H9 (cell line): Measurements from ENCODE around the gene PCGF5. TPM values are rescaled to one million over a fixed set of nuclear protein-coding genes. Genes with fewer than 3 reads are reported as not detected.
A peak's percentile ranks its signal among the peaks of the same experiment; 100 is the strongest.

Experiments
- DNase-seq: peaks from one replicate; pipeline ENCODE4 v3.0.0-alpha.2; 2017
- H2AFZ ChIP-seq: one replicate; pipeline ENCODE4 v1.6.1; 2013; ENCODE audit warnings: mild to moderate bottlenecking, low read length, control low read depth, moderate library complexity
- H2AK5ac ChIP-seq: 2 replicates; pipeline ENCODE4 v1.6.1; 2013; ENCODE audit warnings: low read length, control low read depth, mixed read lengths; ENCODE audit not compliant: insufficient read length
- H2BK120ac ChIP-seq: one replicate; pipeline ENCODE4 v1.6.1; 2013; ENCODE audit warnings: low read depth, mild to moderate bottlenecking, low read length, control low read depth, inconsistent platforms; ENCODE audit not compliant: poor library complexity, severe bottlenecking
- H2BK12ac ChIP-seq: 2 replicates; pipeline ENCODE4 v1.6.1; 2013; ENCODE audit warnings: low read length, control low read depth, mixed read lengths, low read depth; ENCODE audit not compliant: insufficient read length
- H2BK15ac ChIP-seq: 2 replicates; pipeline ENCODE4 v1.6.1; 2013; ENCODE audit warnings: low read depth, low read length, control low read depth
- H2BK20ac ChIP-seq: one replicate; pipeline ENCODE4 v1.6.1; 2013; ENCODE audit warnings: low read depth, mild to moderate bottlenecking, low read length, control low read depth, inconsistent platforms; ENCODE audit not compliant: poor library complexity, severe bottlenecking
- H2BK5ac ChIP-seq: 2 replicates; pipeline ENCODE4 v1.6.1; 2013; ENCODE audit warnings: low read length, control low read depth, mixed read lengths; ENCODE audit not compliant: insufficient read length
- H3K14ac ChIP-seq: 2 replicates; pipeline ENCODE4 v1.6.1; 2013; ENCODE audit warnings: low read length, control low read depth; ENCODE audit not compliant: insufficient read depth
- H3K18ac ChIP-seq: 2 replicates; pipeline ENCODE4 v1.6.1; 2013; ENCODE audit warnings: low read depth, mild to moderate bottlenecking, mixed read lengths, low read length, control low read depth; ENCODE audit not compliant: insufficient read length
- H3K23ac ChIP-seq: 2 replicates; pipeline ENCODE4 v1.6.1; 2013; ENCODE audit warnings: low read length, control low read depth, mixed read lengths, low read depth; ENCODE audit not compliant: insufficient read length
- H3K23me2 ChIP-seq: 2 replicates; pipeline ENCODE4 v1.6.1; 2013; ENCODE audit warnings: low read depth, mild to moderate bottlenecking, mixed read lengths, low read length, control low read depth; ENCODE audit not compliant: insufficient read length, poor library complexity, severe bottlenecking
- H3K27ac ChIP-seq: 2 replicates; pipeline ENCODE4 v1.5.1; 2013; ENCODE audit warnings: low read length, control low read depth, mixed read lengths, low read depth; ENCODE audit not compliant: insufficient read length
- H3K27me3 ChIP-seq: 2 replicates; pipeline ENCODE4 v1.6.1; 2013; ENCODE audit warnings: low read length, control low read depth, inconsistent platforms; ENCODE audit not compliant: insufficient read depth
- H3K4ac ChIP-seq: 2 replicates; pipeline ENCODE4 v1.6.1; 2013; ENCODE audit warnings: low read depth, mild to moderate bottlenecking, control low read depth, inconsistent platforms, low read length, moderate library complexity
- H3K4me1 ChIP-seq: 2 replicates; pipeline ENCODE4 v1.6.1; 2013; ENCODE audit warnings: low read length, control low read depth, inconsistent platforms; ENCODE audit not compliant: insufficient read depth
- H3K4me2 ChIP-seq: 2 replicates; pipeline ENCODE4 v1.6.1; 2013; ENCODE audit warnings: low read length, control low read depth, mixed read lengths; ENCODE audit not compliant: insufficient read length, insufficient read depth
- H3K56ac ChIP-seq: 2 replicates; pipeline ENCODE4 v1.6.1; 2013; ENCODE audit warnings: low read depth, mild to moderate bottlenecking, mixed read lengths, low read length, control low read depth; ENCODE audit not compliant: insufficient read length
- H3K79me1 ChIP-seq: 2 replicates; pipeline ENCODE4 v1.6.1; 2013; ENCODE audit warnings: low read depth, mild to moderate bottlenecking, moderate library complexity, low read length, control low read depth, inconsistent platforms; ENCODE audit not compliant: insufficient read depth, poor library complexity, severe bottlenecking
- H3K79me2 ChIP-seq: 2 replicates; pipeline ENCODE4 v1.6.1; 2013; ENCODE audit warnings: low read length, control low read depth, inconsistent platforms; ENCODE audit not compliant: insufficient read depth
- H3K9ac ChIP-seq: 2 replicates; pipeline ENCODE4 v1.6.1; 2013; ENCODE audit warnings: low read length, control low read depth, mixed read lengths; ENCODE audit not compliant: insufficient read length; ENCODE audit errors: extremely low read depth
- H3K9me3 ChIP-seq: one replicate; pipeline ENCODE4 v1.6.1; 2013; ENCODE audit warnings: low read depth, low read length, inconsistent platforms; ENCODE audit not compliant: control insufficient read depth
- H3T11ph ChIP-seq: one replicate; pipeline ENCODE4 v1.6.1; 2013; ENCODE audit warnings: mild to moderate bottlenecking, low read length, control low read depth, inconsistent platforms
- H4K20me1 ChIP-seq: one replicate; pipeline ENCODE4 v1.6.1; 2013; ENCODE audit not compliant: control insufficient read depth, insufficient read length, insufficient read depth
- H4K5ac ChIP-seq: 2 replicates; pipeline ENCODE4 v1.6.1; 2013; ENCODE audit warnings: low read depth, mild to moderate bottlenecking, mixed read lengths, low read length, control low read depth; ENCODE audit not compliant: insufficient read length
- H4K8ac ChIP-seq: replicated peaks from 2 replicates; pipeline ENCODE4 v1.6.1; 2013; ENCODE audit warnings: low read length, control low read depth, mixed read lengths, low read depth; ENCODE audit not compliant: insufficient read length
- H4K91ac ChIP-seq: 2 replicates; pipeline ENCODE4 v1.6.1; 2013; ENCODE audit warnings: low read depth, mild to moderate bottlenecking, moderate library complexity, mixed read lengths, low read length, control low read depth; ENCODE audit not compliant: insufficient read length
- H3K27ac Mint-ChIP-seq, 3 experiments: 2 replicates in 2 of 3; 3 replicates in 1 of 3; pipeline ENCODE4 v1.8.0; 2020 to 2021; ENCODE audit warnings: mixed read lengths in 3 of 3, mild to moderate bottlenecking in 1 of 3, moderate library complexity in 1 of 3
- H3K27me3 Mint-ChIP-seq: 2 replicates; pipeline ENCODE4 v1.8.0; 2021; ENCODE audit warnings: low read depth, mild to moderate bottlenecking, moderate library complexity, mixed read lengths
- H3K36me3 Mint-ChIP-seq, 3 experiments: 2 replicates in 2 of 3; 3 replicates in 1 of 3; pipeline ENCODE4 v1.8.0; 2020 to 2021; ENCODE audit warnings: low read depth in 3 of 3, mixed read lengths in 3 of 3; ENCODE audit not compliant: insufficient read depth in 1 of 3
- H3K4me1 Mint-ChIP-seq, 2 experiments: 2 replicates each; pipeline ENCODE4 v1.8.0; 2020; ENCODE audit warnings: mixed read lengths in 2 of 2
- H3K4me3 Mint-ChIP-seq, 2 experiments: 2 replicates in 1 of 2; 3 replicates in 1 of 2; pipeline ENCODE4 v1.8.0; 2020 to 2021; ENCODE audit warnings: mild to moderate bottlenecking in 2 of 2, mixed read lengths in 2 of 2, moderate library complexity in 1 of 2
- H3K9me3 Mint-ChIP-seq, 2 experiments: 2 replicates in 1 of 2; 3 replicates in 1 of 2; pipeline ENCODE4 v1.8.0; 2020; ENCODE audit warnings: mild to moderate bottlenecking in 2 of 2, mixed read lengths in 2 of 2, moderate library complexity in 1 of 2
- CTCF ChIP-seq: fragments of 200-600 bp; sonication (generic); conservative IDR thresholded peaks from 3 replicates; pipeline ENCODE4 v1.8.0; 2021; ENCODE audit warnings: antibody characterized with exemption, mild to moderate bottlenecking
- total RNA-seq: library from RNA; stranded (reverse); gene quantifications from 2 replicates; pipeline ENCODE4 v1.2.1, GENCODE V29; 2021

Gene PCGF5
- total RNA-seq, 1 experiment from 2014 or later: 6.9 TPM

- no peaks in the 10 kb centered on the region for H3K79me1 ChIP-seq
- H4K5ac ChIP-seq: no peak overlapping the region
- no peaks in the 10 kb centered on the region for H3K27me3 ChIP-seq
- no peaks in the 10 kb centered on the region for H4K20me1 ChIP-seq
- no peak overlapping the region for H3K18ac ChIP-seq
- Mint-ChIP-seq H3K9me3 (no peaks in the 10 kb centered on the region), H3K27me3 (peaks cover 26% of the 10 kb centered on the region), H3K4me3 (no peak overlapping the region), H3K36me3 (no peaks in the 10 kb centered on the region), H3K4me1 (peaks cover 21 to 22% of the 10 kb centered on the region in 2 experiments), H3K27ac (no peak overlapping the region)
- TF ChIP-seq CTCF: no peak
- no peak overlapping the region for H2BK15ac ChIP-seq
- no peak for DNase-seq
- no peak overlapping the region for H2BK20ac ChIP-seq
- H2BK12ac ChIP-seq: no peak overlapping the region
- no peaks in the 10 kb centered on the region for H3K23me2 ChIP-seq
- H3K4me2 ChIP-seq: no peak overlapping the region
- no peaks in the 10 kb centered on the region; the same call in 1 of the 2 replicates for H3K4me1 ChIP-seq
- H3K27ac ChIP-seq: no peak overlapping the region
- H3K9me3 ChIP-seq: no peaks in the 10 kb centered on the region
- no peak overlapping the region for H3K23ac ChIP-seq
- H3K4ac ChIP-seq: no peak overlapping the region
- no peak overlapping the region for H4K91ac ChIP-seq
- H2AFZ ChIP-seq: peak overlapping the region; percentile 87
- no peak overlapping the region for H4K8ac ChIP-seq
- no peak overlapping the region for H3T11ph ChIP-seq
- H3K56ac ChIP-seq: no peak overlapping the region
- H2AK5ac ChIP-seq: no peak overlapping the region
- H2BK120ac ChIP-seq: no peak overlapping the region
- no peak overlapping the region for H2BK5ac ChIP-seq
- no peak overlapping the region for H3K14ac ChIP-seq
- H3K9ac ChIP-seq: no peak overlapping the region
- H3K79me2 ChIP-seq: no peaks in the 10 kb centered on the region
These were observed 11.8 kb upstream of the PCGF5 start for GRCh38 chr10:91208642-91209041.
